Activated T-cell treated with anti-CD3 and anti-CD28 coated beads for 48 hours (primary cell): Measurements from ENCODE around the gene HSDL2.
"Not testable (repeated sequence)": the region's sequence is repeated elsewhere in the genome, so short reads cannot be mapped to it uniquely, and the experiment has no call there.

ENCODE experiments used
- DNase-seq: peaks from one replicate; pipeline ENCODE4 v3.0.0-alpha.2; 2020; ENCODE audit warnings: low read depth

HSDL2 gene

DNA sequence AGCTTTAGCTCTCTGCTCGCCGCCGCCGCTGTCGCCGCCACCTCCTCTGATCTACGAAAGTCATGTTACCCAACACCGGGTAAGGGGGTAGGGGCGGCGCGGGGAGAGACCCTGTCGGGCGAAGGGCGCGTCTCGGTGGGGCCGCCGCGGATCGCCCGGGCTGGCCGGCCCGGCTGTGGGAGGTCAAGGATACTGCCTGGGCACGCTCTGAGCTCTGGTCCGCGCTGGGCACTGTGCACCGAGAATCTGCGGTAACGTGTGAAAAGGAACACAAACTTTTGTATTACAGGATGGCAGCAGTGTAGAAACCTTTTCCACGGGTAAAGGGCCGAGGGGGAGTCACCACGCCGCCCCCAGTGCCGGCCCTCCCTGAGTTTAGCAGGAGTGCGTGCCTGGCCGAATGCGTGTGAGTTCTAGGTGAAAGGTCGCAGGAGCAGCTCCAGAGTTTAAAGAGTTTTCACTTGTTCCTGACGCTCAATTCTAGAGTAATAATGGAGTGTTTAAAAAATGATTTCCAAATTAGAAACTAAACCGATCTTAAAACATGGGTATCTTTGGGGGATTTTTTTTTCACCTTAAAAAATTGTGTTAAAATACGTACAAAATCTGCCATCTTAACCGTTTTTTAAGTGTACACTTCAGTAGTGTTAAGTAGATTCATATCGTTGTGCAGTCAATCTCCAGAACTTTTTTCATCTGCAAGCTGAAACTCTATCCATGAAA, at the start of gene HSDL2:
HSDL2 (plus strand) TSS at position 7 of the 723 bp plus-strand sequence; CDS start at position 63, 56 bp downstream.
- DNase-seq = peak; percentile 26

DNA sequence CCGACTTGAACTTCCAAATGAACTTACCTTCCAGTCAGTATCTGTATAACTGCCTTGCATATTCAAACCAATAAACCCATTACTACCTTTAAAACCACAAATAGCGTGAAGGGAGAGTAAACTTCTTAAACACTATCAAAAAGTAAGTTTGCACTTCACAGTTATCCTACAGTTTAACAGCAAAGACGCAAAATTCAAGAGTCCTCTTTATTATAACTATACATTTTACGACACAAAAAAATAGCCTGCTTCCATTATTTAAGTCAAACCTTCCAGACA, 48.3 kb upstream of the HSDL2 start:
- no peak for DNase-seq

DNA sequence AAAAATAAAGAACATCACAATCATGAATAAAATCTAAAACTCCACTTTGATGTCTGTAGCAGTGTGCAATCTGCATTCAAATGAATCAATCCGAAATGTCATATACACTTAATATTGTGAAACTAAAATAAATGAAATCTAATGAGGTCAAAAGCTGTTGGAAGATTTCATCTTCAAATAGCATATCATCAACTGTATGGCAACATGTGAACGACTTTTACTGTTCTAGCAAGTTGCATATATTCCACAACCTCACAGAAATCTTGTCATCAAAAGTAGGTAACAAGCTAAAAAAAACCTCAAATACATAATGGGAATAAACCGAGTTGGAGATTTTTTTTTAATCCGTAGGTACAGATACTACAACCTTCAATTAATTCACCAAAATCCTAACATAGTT, 47.7 kb upstream of the HSDL2 start:
- no peak for DNase-seq

DNA sequence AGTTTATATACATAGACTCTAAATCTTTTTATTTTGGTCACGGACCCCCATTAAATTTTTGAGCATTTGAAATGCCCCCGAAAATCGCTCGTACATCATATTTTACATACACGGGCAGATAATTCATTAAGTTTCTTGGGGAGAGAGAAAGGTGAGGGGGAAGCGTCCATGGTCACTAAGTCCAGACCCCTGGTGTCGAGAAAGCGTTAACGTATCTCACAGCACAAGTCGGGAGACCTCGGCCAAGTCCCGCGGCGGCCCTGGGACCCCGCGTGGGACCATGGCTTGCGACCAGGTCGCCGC, 47.3 kb upstream of the HSDL2 start:
- DNase-seq = no peak

DNA sequence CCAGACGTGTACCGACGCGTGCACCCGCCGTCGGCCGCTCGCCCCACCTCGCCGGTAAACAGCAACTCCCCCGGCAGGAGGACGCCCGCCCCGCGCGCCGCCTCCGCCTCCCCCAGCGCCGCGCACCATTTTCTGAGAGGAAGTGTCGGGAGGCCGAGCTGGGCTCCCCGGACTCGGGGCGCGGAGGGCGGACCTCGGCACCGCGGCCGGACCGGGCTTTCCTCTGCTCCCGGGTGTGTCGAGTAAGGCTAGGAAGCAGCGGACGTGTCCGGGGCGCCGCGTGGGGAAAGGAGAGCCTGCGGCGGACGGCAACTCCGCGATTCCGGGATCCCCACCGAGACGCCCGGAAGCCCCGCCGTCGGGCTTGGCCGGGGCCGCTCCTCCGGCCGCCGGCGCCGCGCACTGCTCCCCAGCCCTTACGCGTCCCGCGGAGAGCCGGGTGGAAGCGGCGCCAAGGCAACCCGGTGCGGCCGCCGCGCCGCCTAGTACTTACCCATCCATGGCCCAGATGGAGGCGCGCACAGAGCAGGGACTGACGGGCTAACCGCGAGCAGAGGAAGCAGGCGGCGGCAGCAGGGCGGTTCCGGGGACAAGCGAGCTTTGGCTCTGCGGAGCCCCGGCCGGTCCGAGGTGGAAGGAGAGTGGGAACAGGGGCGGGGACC, 46.8 kb upstream of the HSDL2 start, which contains the start of gene PTBP3:
PTBP3 (minus strand) TSS at position 643 of the 662 bp plus-strand sequence. CDS start 35,754 bp downstream, outside the sequence.
- DNase-seq = peak; percentile 71

DNA sequence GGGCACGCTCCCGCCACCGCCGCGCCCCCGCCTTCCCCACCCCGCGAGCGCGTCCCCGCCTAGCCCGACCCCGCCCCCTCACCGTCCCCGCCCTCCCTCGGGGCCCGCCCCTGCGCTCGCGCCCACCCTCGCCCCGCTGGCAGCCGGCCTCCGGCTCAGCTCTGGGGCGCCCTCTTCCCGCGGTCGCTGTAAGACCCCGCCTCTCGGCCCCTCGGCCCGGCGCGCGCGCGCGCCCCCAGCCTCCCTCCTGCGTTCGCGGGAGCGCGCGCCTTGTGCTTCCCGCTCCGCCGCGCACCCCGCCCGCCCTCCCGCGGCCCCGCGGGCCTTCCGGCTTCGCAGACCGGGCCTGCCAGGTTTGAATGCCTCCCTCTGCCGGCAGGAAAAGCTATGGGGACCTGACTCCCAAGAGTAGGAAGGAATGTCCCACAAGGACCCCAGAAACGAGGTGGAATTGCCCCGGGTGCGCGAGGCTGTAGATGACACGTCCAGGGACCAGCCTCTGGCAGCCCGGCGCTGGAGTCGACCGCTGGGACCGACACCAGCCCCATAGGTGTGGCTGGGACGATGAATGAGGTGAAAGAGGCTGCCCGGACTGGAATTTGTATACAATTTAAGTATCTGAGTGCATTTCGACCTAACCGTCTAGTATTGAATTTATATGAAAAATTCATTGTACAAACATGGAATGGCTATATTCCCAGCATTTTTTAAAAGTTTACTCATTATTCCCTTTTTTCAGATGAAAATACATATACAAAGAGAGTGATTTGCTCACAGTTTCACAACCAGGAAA, 46.1 kb upstream of the HSDL2 start:
- peak; percentile 96 for DNase-seq

DNA sequence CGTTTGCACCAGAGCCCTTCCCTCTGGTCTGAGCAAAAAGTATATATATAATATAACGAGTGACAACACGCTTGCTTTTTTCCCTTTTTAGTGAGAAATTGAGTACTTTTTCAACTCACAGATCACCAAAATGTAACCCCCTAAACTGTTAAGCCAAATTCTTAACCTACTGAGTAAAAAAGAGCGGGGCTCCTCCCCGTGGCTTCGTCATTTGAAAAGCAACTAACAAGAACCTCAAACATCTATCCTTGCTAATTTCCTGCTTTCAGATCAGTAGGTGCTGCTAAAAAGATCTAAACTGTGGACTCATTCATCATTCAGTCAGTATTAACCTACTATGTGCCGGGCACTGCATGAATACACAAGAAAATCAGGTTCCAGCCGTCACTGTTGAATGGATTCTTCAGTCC, 45.5 kb upstream of the HSDL2 start:
- DNase-seq = peak; percentile 27

DNA sequence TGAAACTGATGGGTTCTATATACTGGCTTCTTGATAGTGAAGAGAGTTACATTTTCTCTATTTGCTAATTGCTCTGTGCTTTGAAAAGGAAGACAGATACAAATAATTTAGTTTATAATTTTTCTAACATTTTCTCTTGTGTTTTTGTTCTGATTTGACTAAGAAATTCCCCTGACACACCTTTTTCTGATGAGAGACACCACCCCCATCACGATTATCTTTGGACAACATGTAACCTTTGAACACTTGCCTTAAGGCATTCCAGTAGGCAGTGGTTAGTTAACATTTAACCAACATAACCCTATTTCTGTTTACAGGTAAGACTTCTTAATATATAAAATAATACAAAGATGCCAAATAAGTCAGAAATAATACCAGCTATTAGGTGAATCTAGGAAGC, 42.4 kb upstream of the HSDL2 start:
- no peak for DNase-seq

DNA sequence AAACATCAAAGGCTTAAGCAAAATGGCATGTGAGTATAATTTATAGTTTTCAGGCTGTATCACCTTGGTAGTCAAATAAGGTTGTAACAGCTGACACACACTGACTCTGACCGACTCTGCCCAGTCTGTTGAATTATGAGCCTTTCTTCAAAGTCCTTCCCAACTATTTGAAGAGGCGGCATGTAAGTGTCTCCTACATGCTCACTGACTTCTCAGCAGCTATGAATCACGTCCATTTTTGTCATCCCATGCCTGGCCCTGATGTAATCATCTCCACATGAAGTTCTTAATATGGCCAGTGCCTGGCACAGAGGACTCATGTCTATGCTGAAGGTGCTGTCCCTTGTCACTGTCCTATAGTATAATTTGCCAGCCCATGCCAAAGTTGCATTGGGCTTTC, 41.3 kb upstream of the HSDL2 start:
- no peak for DNase-seq

DNA sequence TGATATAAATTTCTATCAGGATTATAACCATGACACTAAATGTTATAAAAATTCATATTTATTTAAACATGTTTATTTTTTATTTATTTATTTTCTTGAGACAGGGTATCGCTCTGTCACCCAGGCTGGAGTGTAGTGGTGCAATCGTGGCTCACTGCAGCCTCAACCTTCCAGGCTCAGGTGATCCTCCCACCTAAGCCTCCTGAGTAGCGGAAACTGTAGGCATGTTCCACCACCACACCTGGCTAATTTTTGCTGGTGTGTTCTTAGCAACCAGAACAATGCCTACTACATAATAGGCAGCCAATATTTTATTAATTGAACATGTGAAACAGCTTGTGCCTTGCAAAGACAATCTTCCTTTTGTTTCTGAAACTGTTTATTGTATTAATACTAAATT, 40.0 kb upstream of the HSDL2 start:
- no peak for DNase-seq

DNA sequence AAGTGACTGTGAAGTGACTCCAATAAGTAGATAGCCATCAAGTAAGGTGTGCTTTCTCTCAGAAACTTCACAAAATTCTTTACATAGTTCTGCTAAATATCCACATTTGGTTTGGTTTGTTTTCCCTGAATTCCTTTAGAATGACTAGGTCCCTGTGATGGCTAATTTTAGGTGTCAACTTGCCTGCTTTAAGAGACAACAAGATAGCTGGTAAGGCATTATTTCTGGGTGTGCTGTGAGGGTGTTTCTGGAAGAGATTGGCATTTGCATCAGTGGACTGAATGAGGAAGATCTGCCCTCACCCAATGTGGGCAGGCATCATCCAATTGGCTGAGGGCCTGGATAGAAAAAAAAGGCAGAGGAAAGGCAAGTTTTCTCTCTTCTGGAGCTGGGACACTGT, 38.2 kb upstream of the HSDL2 start:
- DNase-seq = no peak

DNA sequence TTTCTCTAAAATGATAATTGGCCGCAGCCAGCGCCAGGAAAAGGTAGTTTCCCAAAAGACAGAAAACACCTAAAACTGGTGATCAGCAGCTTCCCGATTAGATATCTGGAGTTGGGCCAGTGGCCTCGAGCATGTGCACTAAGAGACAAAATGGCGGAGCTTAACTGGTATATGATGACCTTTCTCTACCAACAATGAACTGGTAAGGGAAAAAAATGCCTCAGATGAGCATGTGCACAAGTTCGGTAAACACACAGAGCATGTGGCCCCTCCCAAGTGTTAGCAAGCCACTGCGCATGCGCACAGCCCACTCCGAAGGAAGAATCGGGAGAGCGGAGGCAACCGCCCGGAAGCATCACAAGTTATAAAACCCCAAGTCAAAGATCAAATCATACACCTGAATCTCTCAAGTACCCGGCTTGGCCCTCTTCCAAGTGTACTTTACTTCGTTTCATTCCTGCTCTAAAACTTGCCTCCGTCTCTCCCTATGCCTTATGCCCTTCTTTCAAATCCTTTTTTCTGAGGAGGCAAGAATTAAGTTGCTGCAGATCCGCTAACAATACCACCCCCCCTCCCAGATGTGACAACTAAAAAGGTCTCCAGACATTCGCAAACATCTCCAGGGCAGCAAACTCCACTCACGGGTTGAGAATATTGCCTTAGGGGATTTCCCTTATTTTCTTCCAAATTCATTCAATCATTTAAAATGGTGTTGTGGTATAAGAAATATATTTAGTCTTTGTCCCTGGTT, 31.5 kb upstream of the HSDL2 start:
- DNase-seq = peak; percentile 69

DNA sequence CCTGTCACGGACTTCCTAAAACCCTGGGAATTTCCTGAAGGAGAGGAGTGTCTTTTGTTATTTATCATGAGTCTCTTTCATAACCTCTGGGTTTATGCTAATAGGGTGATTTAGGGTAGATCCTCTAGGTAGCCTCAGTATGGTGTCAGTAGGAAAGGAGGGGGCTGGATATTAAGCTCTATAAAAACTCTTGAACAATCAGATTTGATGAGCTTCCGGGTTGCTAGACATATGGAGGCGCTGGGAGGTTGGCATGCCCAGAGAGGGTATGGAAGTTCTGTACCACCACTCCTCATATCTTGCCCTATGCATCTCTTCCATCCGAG, 30.9 kb upstream of the HSDL2 start:
- DNase-seq = no peak

DNA sequence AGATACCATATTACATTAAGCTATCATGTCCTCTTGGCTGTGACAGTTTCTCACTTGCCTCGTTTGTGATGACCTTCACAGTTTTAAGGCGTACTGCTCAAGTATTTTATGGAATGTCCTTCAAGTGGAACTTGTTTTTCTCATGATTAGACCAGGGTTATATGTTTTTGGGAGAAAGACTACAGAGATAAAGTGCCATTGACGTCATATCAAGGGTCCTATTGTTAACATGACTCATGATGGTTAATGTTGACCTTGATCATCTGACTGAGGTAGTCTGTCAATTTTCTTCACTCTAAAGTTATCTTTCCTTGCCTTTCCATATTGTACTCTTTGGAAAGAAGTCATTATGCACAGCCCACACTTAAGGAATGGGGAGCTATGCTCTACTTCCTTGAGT, 28.7 kb upstream of the HSDL2 start:
- no peak for DNase-seq

DNA sequence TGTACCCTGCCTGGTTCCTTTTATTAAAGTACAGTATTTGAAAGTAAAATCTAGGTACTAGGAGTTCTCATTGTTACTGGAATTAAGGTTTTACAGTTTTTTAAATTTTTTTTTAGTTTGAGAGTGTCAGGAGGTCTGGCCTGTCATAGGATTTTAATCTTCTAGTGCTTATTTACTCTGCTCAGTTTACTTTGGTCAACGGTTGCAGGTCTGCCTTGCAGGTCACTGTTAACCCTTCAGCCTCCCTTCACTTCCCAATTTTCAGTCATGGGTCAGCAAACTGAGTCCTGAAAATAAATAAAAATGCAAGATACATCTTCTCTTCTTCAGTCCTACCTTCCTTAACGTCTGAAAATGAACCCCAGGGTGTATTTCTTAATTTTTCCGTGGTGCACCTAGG, 27.7 kb upstream of the HSDL2 start:
- DNase-seq = no peak

DNA sequence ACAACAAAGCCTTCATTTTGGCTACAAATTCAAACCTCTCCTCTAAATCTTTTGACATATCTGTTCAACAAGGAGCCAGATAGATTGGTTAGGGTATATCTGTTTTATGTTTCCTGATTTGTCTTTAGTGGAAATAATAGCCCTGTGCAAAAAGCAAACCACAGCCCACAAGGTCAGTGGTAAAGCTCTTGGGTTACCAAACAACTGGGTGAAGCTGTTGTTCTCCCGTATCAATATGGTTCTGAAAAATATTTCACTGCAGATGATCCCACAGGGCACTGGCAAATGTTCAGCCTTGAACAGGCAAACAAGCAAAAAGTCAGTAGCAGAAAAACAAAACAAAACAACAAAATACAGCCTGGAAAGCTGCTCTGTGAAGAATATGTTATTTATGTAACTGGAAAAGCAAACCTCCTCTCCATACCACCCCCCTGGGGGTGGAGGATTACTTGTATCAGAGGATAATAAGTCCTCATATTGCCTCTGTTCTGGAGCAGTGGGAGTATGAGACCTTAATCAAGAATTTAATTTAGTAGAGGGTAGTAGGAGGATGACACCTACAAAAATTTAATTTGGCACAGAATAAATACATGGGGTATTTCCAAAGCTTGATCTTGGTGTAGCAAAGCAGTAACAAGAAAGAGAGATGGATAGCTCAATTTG, 25.7 kb upstream of the HSDL2 start:
- DNase-seq = no peak

DNA sequence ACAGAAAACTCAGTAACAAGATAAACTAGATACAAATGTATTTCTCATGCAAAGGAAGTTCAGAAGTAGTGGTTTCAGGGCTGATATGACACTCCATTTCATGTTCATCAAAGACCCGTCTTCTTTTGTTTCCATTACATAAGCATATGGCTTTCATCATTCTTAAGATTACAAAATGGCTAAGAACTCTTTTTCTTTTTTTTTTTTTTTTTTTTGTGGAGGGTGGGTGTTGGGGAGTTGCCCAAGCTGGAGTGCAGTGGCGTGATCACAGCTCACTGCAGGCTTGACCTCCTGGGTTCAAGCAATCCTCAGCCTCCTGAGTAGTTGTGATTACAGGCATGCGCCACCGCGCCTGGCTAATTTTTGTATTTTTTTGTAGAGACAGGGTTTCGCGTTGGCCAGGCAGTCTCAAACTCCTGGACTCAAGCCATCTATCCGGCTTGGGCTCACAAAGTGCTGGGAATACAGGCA, 24.4 kb upstream of the HSDL2 start:
- DNase-seq = no peak

DNA sequence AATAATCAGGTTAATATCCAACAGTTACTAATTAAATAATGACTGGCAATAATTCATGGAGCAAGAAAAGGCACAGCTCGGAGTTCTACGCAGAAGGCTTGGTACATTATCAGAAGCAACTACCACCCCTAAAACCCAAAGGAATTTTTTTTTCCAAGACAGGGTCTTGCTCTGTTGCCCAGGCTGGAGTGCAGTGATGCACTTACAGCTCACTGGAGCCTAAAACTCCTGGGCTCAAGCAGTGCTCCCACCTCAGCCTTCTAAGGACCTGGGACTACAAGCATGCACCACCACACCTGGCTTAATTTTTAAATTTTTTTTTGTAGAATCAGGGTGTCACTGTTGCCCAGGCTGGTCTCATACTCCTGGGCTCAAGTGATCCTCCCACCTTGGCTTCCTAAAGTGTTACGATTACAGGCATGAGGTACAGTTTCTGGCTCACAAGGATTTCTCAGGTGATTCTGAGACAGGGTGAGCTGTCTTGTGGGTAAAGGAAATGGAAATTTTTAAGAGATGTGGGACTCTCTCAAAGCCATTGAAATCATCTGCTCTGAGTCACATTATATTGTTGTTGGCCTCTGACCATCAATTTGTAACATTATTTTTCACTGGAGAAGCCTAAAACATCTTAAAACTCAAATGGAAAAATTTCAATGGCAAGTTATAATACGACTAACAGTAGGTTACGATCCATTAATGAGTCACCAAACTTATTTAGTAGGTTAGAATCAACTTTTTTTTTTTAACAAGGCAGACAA, 19.7 kb upstream of the HSDL2 start:
- DNase-seq = no peak

DNA sequence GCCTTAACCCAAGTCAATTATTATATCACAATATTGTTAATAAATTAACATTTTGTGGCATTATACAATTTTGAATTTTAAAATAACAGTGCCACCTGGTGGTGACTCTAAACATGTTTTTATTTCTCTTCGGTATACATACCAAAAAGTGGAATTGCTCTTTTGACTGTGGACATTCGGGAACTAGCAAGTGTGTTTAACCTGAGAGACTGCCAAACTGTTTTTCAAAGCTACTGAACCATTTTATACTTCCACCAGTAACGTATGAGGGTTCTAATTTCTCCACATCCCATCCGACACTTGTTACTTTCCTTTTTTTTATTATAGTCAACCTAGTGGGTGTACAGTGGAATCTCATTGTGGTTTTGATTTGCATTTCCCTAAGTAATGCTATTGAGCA, 18.3 kb upstream of the HSDL2 start:
- no peak for DNase-seq

DNA sequence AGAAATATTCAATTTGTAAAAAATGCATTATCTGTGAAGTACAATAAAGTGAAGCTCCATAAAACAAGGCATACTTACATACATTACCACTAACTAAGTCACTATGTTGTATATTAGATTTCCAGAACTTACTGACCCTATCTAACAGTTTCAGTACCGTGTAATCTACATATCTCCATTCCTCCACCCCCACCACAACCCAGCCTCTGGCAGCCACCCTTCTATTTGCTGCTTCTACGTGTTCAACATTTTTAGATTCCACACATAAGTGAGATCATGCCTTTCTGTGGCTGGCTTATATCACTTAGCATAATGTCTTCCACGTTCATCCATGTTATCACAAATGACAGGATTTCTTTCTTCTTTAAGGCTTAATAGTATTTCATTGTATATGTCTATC, 15.1 kb upstream of the HSDL2 start:
- no peak for DNase-seq

DNA sequence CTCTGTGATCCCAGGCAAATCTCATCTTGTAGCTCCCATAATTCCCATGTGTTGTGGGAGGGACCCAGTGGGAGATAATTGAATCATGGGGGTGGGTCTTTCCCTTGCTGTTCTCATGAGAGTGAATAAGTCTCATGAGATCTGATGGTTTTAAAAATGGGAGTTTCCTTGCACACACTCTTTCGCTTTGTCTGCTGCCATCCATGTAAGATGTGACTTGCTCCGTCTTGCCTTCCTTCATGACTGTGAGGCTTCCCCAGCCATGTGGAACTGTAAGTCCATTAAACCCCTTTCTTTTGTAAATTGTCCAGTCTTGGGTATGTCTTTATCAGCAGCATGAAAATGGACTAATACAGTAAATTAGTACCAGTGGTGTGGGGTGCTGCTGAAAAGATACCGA, 14.7 kb upstream of the HSDL2 start:
- not testable (repeated sequence) for DNase-seq
